ENCODE data around the gene INPP4B. TPM values are rescaled to one million over a fixed set of nuclear protein-coding genes. Genes with fewer than 3 reads are reported as not detected.
A peak's percentile ranks its signal among the peaks of the same experiment; 100 is the strongest.

INPP4B gene
- total RNA-seq, 1 experiment from 2014 or later, result 0.07 TPM

DNA sequence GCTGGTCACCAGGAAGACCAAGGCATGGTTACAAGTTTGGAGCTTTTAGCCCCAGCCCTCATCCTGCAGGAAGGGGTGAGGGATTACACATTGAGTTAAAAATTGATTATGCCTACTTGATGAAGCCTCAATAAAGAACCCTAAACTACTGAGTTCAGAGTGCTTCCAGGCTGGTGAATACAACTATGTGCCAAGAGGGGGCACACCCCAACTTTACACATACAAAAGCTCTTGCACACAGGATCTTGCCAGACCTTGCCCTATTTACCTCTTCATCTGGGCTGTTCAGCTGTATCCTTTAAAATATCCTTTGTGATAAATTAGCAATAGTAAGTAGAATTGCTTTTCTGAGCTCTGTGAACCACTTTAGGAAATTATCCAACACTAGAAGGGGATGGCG, 489.3 kb downstream of the INPP4B start:
- H4K91ac ChIP-seq (ENCODE audit: insufficient read length, low read depth, low read length), result no peak overlapping the region
- H2AK5ac ChIP-seq (ENCODE audit: insufficient read length, low read length), result no peak overlapping the region
- Mint-ChIP-seq H3K9me3 (no peaks in the 10 kb centered on the region), H3K27ac (no peak overlapping the region), H3K4me3 (no peak overlapping the region), H3K27me3 (ENCODE audit: low read depth) (no peaks in the 10 kb centered on the region), H3K4me1 (peaks cover 0 to 7% of the 10 kb centered on the region in 2 experiments; a peak in 1 of 4 replicates), H3K36me3 (ENCODE audit: insufficient read depth in 1 of 3, low read depth in 3 of 3) (no peaks in the 10 kb centered on the region)
- no peak overlapping the region for H3K4ac ChIP-seq (ENCODE audit: low read depth, low read length)
- no CpG with 5 or more reads among the region's 1 CpG for WGBS (ENCODE audit: extremely low coverage, insufficient read length, low lambda C conversion rate)
- TF ChIP-seq, protein P1, sequence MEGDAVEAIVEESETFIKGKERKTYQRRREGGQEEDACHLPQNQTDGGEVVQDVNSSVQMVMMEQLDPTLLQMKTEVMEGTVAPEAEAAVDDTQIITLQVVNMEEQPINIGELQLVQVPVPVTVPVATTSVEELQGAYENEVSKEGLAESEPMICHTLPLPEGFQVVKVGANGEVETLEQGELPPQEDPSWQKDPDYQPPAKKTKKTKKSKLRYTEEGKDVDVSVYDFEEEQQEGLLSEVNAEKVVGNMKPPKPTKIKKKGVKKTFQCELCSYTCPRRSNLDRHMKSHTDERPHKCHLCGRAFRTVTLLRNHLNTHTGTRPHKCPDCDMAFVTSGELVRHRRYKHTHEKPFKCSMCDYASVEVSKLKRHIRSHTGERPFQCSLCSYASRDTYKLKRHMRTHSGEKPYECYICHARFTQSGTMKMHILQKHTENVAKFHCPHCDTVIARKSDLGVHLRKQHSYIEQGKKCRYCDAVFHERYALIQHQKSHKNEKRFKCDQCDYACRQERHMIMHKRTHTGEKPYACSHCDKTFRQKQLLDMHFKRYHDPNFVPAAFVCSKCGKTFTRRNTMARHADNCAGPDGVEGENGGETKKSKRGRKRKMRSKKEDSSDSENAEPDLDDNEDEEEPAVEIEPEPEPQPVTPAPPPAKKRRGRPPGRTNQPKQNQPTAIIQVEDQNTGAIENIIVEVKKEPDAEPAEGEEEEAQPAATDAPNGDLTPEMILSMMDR (conservative IDR thresholded peaks at IDR 0.05), result peak; percentile 15; the same call in 1 of the 3 replicates
- H3K23me2 ChIP-seq (ENCODE audit: insufficient read length, low read depth, low read length, poor library complexity, severe bottlenecking), result no peaks in the 10 kb centered on the region
- no peak overlapping the region for H2BK12ac ChIP-seq (ENCODE audit: insufficient read length, low read depth, low read length)
- no peak overlapping the region for H4K8ac ChIP-seq (replicated peaks; ENCODE audit: insufficient read length, low read depth, low read length)
- no peak overlapping the region for H2BK5ac ChIP-seq (ENCODE audit: insufficient read length, low read length)
- H3K23ac ChIP-seq (ENCODE audit: insufficient read length, low read depth, low read length), result no peak overlapping the region
- H3K18ac ChIP-seq (ENCODE audit: insufficient read length, low read depth, low read length), result no peak overlapping the region
- H3K9me3 ChIP-seq (ENCODE audit: control insufficient read depth, low read depth, low read length), result no peaks in the 10 kb centered on the region
- H3K4me1 ChIP-seq (ENCODE audit: insufficient read depth, low read length), result no peaks in the 10 kb centered on the region
- no peak overlapping the region for H3K9ac ChIP-seq (ENCODE audit: extremely low read depth, insufficient read length, low read length)
- H4K20me1 ChIP-seq (ENCODE audit: control insufficient read depth, insufficient read depth, insufficient read length), result no peaks in the 10 kb centered on the region
- H3K56ac ChIP-seq (ENCODE audit: insufficient read length, low read depth, low read length), result no peak overlapping the region
- no peak overlapping the region for H2BK15ac ChIP-seq (ENCODE audit: low read depth, low read length)
- H2BK20ac ChIP-seq (ENCODE audit: low read depth, low read length, poor library complexity, severe bottlenecking), result no peak overlapping the region
- no peak for DNase-seq
- H3K27ac ChIP-seq (ENCODE audit: insufficient read length, low read depth, low read length), result no peak overlapping the region
- no peaks in the 10 kb centered on the region for H3K27me3 ChIP-seq (ENCODE audit: insufficient read depth, low read length)
- no peak overlapping the region for H3T11ph ChIP-seq (ENCODE audit: low read length)
- H3K79me1 ChIP-seq (ENCODE audit: insufficient read depth, low read depth, low read length, poor library complexity, severe bottlenecking), result no peaks in the 10 kb centered on the region
- H3K79me2 ChIP-seq (ENCODE audit: insufficient read depth, low read length), result no peaks in the 10 kb centered on the region
- H2BK120ac ChIP-seq (ENCODE audit: low read depth, low read length, poor library complexity, severe bottlenecking), result no peak overlapping the region
- H4K5ac ChIP-seq (ENCODE audit: insufficient read length, low read depth, low read length), result no peak overlapping the region
- no peak overlapping the region for H3K14ac ChIP-seq (ENCODE audit: insufficient read depth, low read length)
- no peak overlapping the region for H2AFZ ChIP-seq (ENCODE audit: low read length)
- no peak overlapping the region for H3K4me2 ChIP-seq (ENCODE audit: insufficient read depth, insufficient read length, low read length)

All from H9 (cell line).